ENCODE data around the gene OGDH. TPM values are rescaled to one million over a fixed set of nuclear protein-coding genes. Genes with fewer than 3 reads are reported as not detected.

Gene OGDH
- total and polyA plus RNA-seq, 2 of the 13 experiments (the other 11 are each of a cell fraction or from before 2014, with no cell fraction given): 17.4 to 25.4 TPM

GRCh38 chr7:44624318-44624717 is 17.9 kb downstream of the OGDH start (continued):
- TF ChIP-seq ESRRA (CRISPR knock-in tag; IDR thresholded peaks at IDR 0.05; ENCODE audit: low read depth) (no peak), ZNF687 (CRISPR knock-in tag; IDR thresholded peaks at IDR 0.05) (no peak), SKI (IDR thresholded peaks at IDR 0.05; ENCODE audit: partially characterized antibody) (no peak)

- ChIA-PET CTCF (ENCODE audit: low intra/inter-chr PET ratio, low total read pairs) (no interaction called here), POLR2A (no interaction called here)
- Histone ChIP-seq H3K79me2 (ENCODE audit: insufficient read depth, low read length) (peaks cover 39% of the 10 kb centered on the region), H3K36me3 (replicated peaks in 1 of 2; ENCODE audit: control insufficient read depth in 1 of 2, insufficient read depth in 2 of 2, low read length in 2 of 2) (peaks cover 16 to 32% of the 10 kb centered on the region in 2 experiments; a peak in 4 of 5 replicates), H3K9ac (ENCODE audit: insufficient read depth, low read depth, low read length) (no peak overlapping the region), H3K4me3 (replicated peaks in 1 of 3; ENCODE audit: insufficient read depth in 1 of 3, low read depth in 2 of 3, low read length in 3 of 3) (no peak overlapping the region), H3K27me3 (ENCODE audit: control insufficient read depth in 1 of 2, insufficient read depth in 2 of 2, low read length in 2 of 2) (no peaks in the 10 kb centered on the region), H3K4me2 (ENCODE audit: low read depth, low read length) (no peak overlapping the region), H3K27ac (ENCODE audit: extremely low read length, insufficient read depth, low read length) (no peak overlapping the region), H4K20me1 (ENCODE audit: insufficient read depth, low read length) (no peaks in the 10 kb centered on the region), H3K4me1 (ENCODE audit: insufficient read depth, low read length) (peaks cover 28% of the 10 kb centered on the region), H3K9me3 (ENCODE audit: low read length) (no peaks in the 10 kb centered on the region), H2AFZ (ENCODE audit: low read length) (no peak overlapping the region)
- FAIRE-seq (no peak), ATAC-seq (no peak), DNase-seq (ENCODE audit: low spot score) (no peak)
- BruUV-seq (replicated peaks): no TSS peak
- in situ Hi-C loops (cut with HindIII; ENCODE audit: extremely low pct_ligation_motif_present, low pct_unique_long_range_greater_than_20kb) (no loop called here), intact Hi-C loops (cut with micrococcal nuclease; ENCODE audit: unreplicated experiment) (no loop called here)
- 97% methylated on average over 6 of the region's 6 CpGs for WGBS (ENCODE audit: low lambda C conversion rate)
- TF ChIP-seq TRAFD1 (CRISPR knock-in tag; IDR thresholded peaks at IDR 0.05; ENCODE audit: borderline replicate concordance): no peak
- no peak for TF ChIP-seq MXD4 (CRISPR knock-in tag; IDR thresholded peaks at IDR 0.05)
- TF ChIP-seq ZFP90 (CRISPR knock-in tag; IDR thresholded peaks at IDR 0.05; ENCODE audit: borderline replicate concordance): no peak
- no peak for TF ChIP-seq IKZF1 (IDR thresholded peaks at IDR 0.05)
- TF ChIP-seq ZNF430 (CRISPR knock-in tag; IDR thresholded peaks at IDR 0.05): no peak
- TF ChIP-seq GRHL1 (CRISPR knock-in tag; conservative IDR thresholded peaks at IDR 0.05): no peak
- no peak for TF ChIP-seq RXRA (CRISPR knock-in tag; IDR thresholded peaks at IDR 0.05)
- no peak for TF ChIP-seq ELF3 (CRISPR knock-in tag; IDR thresholded peaks at IDR 0.05)
- TF ChIP-seq DRAP1 (CRISPR knock-in tag; IDR thresholded peaks at IDR 0.05): no peak
- no peak for TF ChIP-seq ZBTB1 (CRISPR knock-in tag; IDR thresholded peaks at IDR 0.05; ENCODE audit: borderline replicate concordance)
Measured at GRCh38 chr7:44625526-44626471, 19.4 kb downstream of the OGDH start.
